Activated B cell treated with CpG ODN at 0.5 μM for 24 hours (primary cell): Measurements from ENCODE around the gene VWA7. TPM values are rescaled to one million over a fixed set of nuclear protein-coding genes. Genes with fewer than 3 reads are reported as not detected.

ENCODE experiments used
- ATAC-seq: fragments of 200-7000 bp; cut with Tn5 transposase; one replicate; pipeline ENCODE4 v1.10.0; 2021; ENCODE audit warnings: low read depth, mild to moderate bottlenecking, moderate library complexity
- CTCF ChIA-PET: fragments of 350-600 bp; sonication (Branson Sonifier 250); formaldehyde crosslinking; loops from one replicate; lab custom pipeline; 2021; ENCODE audit warnings: antibody characterized with exemption; lab: Charles Lee
- POLR2A ChIA-PET: fragments of 350-600 bp; sonication (Branson Sonifier 250); formaldehyde crosslinking; loops from one replicate; lab custom pipeline; 2021; ENCODE audit warnings: antibody characterized with exemption; lab: Charles Lee
- DNase-seq: peaks from one replicate; pipeline ENCODE4 v3.0.0; 2022
- H3K27ac Mint-ChIP-seq: one replicate; pipeline ENCODE4 v1.8.0; 2020; ENCODE audit warnings: mixed read lengths
- H3K27me3 Mint-ChIP-seq: one replicate; pipeline ENCODE4 v1.8.0; 2021; ENCODE audit warnings: mixed read lengths
- H3K36me3 Mint-ChIP-seq: one replicate; pipeline ENCODE4 v1.8.0; 2021; ENCODE audit warnings: low read depth, mixed read lengths
- H3K4me1 Mint-ChIP-seq: one replicate; pipeline ENCODE4 v1.8.0; 2021; ENCODE audit warnings: mixed read lengths
- H3K4me3 Mint-ChIP-seq: one replicate; pipeline ENCODE4 v1.8.0; 2020; ENCODE audit warnings: mild to moderate bottlenecking, mixed read lengths
- H3K9me3 Mint-ChIP-seq: one replicate; pipeline ENCODE4 v1.8.0; 2020; ENCODE audit warnings: mixed read lengths
- intact Hi-C: fragments of 100-400 bp; cut with micrococcal nuclease; formaldehyde crosslinking; loops from one replicate; pipeline ENCODE4 v1.15.1; 2024
- total RNA-seq: library from RNA; stranded (reverse); gene quantifications from 2 replicates; pipeline ENCODE4 v1.2.3, GENCODE V29; 2022
- TF ChIP-seq, protein P1 (sequence below): fragments of 200-600 bp; IDR thresholded peaks from one replicate; pipeline ENCODE4 v1.8.0; 2022; ENCODE audit warnings: antibody characterized with exemption, mild to moderate bottlenecking

VWA7 gene
- total RNA-seq, 1 donor from 2014 or later = 2.9 TPM

DNA sequence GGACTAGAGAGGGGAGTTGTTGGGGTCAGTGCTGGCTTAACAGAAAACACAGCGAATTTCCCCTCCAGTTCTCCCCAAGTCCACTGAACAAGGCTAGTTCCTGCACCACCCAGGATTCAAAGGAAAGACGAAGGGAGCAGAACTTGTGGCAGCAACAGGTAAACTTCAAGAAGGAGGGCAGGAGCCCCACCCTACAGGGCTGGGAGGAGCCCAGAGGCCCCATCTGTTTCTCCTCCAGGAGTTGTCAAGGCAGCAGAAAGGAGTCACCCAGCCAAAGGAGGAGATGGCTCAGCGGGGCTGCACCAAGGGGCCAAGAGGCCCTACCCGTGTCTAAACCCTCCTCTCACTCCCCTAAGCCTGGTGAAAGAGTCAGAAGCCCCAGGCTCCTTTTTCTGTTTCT is 12.9 kb downstream of the VWA7 start:
- POLR2A ChIA-PET = no interaction called here
- CTCF ChIA-PET = no interaction called here
- no peak for ATAC-seq
- no peak overlapping the region for H3K4me3 Mint-ChIP-seq
- no peak overlapping the region for H3K27ac Mint-ChIP-seq
- intact Hi-C loops = no loop called here
- DNase-seq = no peak
- TF ChIP-seq, protein P1, sequence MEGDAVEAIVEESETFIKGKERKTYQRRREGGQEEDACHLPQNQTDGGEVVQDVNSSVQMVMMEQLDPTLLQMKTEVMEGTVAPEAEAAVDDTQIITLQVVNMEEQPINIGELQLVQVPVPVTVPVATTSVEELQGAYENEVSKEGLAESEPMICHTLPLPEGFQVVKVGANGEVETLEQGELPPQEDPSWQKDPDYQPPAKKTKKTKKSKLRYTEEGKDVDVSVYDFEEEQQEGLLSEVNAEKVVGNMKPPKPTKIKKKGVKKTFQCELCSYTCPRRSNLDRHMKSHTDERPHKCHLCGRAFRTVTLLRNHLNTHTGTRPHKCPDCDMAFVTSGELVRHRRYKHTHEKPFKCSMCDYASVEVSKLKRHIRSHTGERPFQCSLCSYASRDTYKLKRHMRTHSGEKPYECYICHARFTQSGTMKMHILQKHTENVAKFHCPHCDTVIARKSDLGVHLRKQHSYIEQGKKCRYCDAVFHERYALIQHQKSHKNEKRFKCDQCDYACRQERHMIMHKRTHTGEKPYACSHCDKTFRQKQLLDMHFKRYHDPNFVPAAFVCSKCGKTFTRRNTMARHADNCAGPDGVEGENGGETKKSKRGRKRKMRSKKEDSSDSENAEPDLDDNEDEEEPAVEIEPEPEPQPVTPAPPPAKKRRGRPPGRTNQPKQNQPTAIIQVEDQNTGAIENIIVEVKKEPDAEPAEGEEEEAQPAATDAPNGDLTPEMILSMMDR = no peak
- no peaks in the 10 kb centered on the region for H3K9me3 Mint-ChIP-seq
- no peaks in the 10 kb centered on the region for H3K4me1 Mint-ChIP-seq
- H3K36me3 Mint-ChIP-seq = peaks cover 29% of the 10 kb centered on the region
- no peaks in the 10 kb centered on the region for H3K27me3 Mint-ChIP-seq

DNA sequence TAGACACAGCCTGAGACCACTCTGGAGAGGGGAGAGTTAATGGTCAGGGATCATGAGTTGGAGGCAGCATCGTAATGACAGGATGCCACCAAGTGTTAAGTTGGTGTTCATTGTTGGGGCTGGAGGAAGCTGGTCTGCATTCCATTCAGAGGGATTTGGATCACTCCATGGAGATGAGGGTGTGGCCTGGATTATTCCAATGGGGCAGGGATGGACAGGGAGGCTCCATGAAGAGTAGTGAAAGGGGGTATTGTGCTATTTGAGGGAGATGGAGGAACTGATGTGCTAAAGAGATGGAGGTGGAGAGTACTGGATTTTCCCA is 13.5 kb downstream of the VWA7 start:
- DNase-seq (no peak), ATAC-seq (no peak)
- ChIA-PET CTCF (no interaction called here), POLR2A (no interaction called here)
- Mint-ChIP-seq H3K4me3 (no peak overlapping the region), H3K27ac (no peak overlapping the region), H3K4me1 (no peaks in the 10 kb centered on the region), H3K9me3 (no peaks in the 10 kb centered on the region), H3K36me3 (peaks cover 33% of the 10 kb centered on the region), H3K27me3 (no peaks in the 10 kb centered on the region)
- intact Hi-C loops = no loop called here
- TF ChIP-seq, protein P1 = no peak

DNA sequence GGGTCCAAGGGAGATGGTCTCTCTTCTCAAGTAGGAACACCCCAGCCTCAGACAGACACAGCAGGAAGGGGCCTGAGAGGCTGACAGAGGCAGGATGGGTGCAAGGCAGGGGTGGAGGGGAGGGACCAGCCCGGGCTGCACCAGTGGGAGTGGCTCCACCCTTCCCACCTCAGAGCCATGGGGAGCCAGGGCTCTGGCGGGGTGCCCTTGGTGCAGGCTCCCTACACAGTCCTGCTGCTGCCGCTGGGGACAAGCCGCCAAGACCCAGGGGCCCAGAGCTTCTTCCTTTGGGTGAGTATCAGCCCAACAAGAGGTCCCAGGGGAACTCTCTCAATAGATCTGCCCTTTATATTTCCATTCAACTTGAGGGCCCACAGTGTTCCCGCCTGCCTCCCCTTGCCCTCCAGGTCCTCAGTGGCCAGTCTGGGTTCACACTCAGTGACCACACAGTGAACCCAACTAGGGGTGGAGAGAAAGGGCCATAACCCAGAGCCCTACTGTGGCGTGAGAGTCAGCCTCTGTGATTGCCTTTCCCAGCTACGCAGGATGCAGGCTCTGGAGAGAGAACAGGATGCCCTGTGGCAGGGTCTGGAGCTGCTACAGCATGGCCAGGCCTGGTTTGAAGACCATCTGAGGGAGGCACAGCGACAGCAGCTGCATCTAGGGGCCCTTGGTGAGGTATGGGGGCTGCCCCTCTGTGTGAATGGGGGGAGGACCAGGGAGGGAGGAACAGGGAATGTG is 14.1 kb downstream of the VWA7 start:
- DNase-seq (no peak), ATAC-seq (no peak)
- ChIA-PET CTCF (no interaction called here), POLR2A (no interaction called here)
- H3K9me3 Mint-ChIP-seq = no peaks in the 10 kb centered on the region
- intact Hi-C loops = no loop called here
- peaks cover 33% of the 10 kb centered on the region for H3K36me3 Mint-ChIP-seq
- H3K27ac Mint-ChIP-seq = no peak overlapping the region
- no peaks in the 10 kb centered on the region for H3K27me3 Mint-ChIP-seq
- H3K4me1 Mint-ChIP-seq = no peaks in the 10 kb centered on the region
- TF ChIP-seq, protein P1 = no peak
- H3K4me3 Mint-ChIP-seq = no peak overlapping the region

DNA sequence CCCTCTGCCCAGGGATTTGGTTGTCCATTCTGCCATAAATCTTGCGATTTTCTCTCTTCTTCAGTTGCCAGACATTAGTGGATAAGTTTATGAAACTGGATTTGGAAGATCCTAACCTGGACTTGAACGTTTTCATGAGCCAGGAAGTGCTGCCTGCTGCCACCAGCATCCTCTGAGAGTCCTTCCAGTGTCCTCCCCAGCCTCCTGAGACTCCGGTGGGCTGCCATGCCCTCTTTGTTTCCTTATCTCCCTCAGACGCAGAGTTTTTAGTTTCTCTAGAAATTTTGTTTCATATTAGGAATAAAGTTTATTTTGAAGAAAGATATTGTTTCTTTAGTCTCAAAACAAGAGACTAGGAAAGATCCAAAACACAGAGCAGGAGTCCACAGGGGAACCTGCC is 14.8 kb downstream of the VWA7 start, which contains the start of gene SAPCD1:
Gene SAPCD1, plus strand, starts transcription at position 301 of the 400 bp plus-strand sequence. CDS start 399 bp downstream, outside the sequence.
- no peak for ATAC-seq
- CTCF ChIA-PET = no interaction called here
- TF ChIP-seq, protein P1 = no peak
- Mint-ChIP-seq H3K4me3 (no peak within 1 kb of the TSS), H3K4me1 (no peaks in the 10 kb centered on the region), H3K27ac (no peak within 1 kb of the TSS), H3K27me3 (no peaks in the 10 kb centered on the region), H3K36me3 (peaks cover 33% of the 10 kb centered on the region), H3K9me3 (no peaks in the 10 kb centered on the region)
- POLR2A ChIA-PET = no interaction called here
- intact Hi-C loops = no loop called here
- DNase-seq = no peak

DNA sequence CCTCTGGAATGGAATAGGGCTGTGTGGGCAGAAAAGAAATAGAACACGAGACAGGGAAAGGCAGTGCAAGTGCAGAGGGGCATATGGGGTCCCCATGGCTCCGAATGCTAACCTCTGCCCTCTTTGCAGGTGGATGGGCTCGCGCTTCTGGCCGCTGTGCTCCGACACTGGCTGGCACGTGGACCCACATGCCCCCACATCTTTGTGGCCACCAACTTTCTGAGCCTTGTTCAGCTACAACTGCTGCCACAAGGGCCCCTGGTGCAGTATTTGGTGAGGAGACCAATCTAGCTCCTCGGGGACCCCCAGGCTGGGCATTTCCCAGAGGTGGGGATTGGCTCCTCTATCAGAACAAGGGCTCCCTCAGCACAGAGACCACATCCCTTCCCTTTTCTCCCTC is 15.8 kb downstream of the VWA7 start:
- no peak overlapping the region for H3K4me3 Mint-ChIP-seq
- POLR2A ChIA-PET = no interaction called here
- H3K36me3 Mint-ChIP-seq = peaks cover 33% of the 10 kb centered on the region
- CTCF ChIA-PET = interaction anchor here (1.1 kb wide), 1 partner anchor 8 kb away, joined by 3 read pairs; no protein-coding TSS in a partner anchor
- no peaks in the 10 kb centered on the region for H3K4me1 Mint-ChIP-seq
- ATAC-seq = no peak
- intact Hi-C loops = no loop called here
- TF ChIP-seq, protein P1 = no peak
- H3K9me3 Mint-ChIP-seq = no peaks in the 10 kb centered on the region
- H3K27ac Mint-ChIP-seq = no peak overlapping the region
- no peaks in the 10 kb centered on the region for H3K27me3 Mint-ChIP-seq
- DNase-seq = no peak
